ENCODE data around the gene LRRN3. TPM values are rescaled to one million over a fixed set of nuclear protein-coding genes. Genes with fewer than 3 reads are reported as not detected.
A peak's percentile ranks its signal among the peaks of the same experiment; 100 is the strongest.

LRRN3 gene
- total and polyA plus RNA-seq, 10 of the 15 experiments (the other 5 are each of a cell fraction or from before 2014, with no cell fraction given): 0.02 to 0.24 (median 0.11) TPM; not detected in 3

GRCh38 chr7:111080495-111081105 lies 10.3 kb upstream of the LRRN3 start:
- BruUV-seq (replicated peaks): no TSS peak
- TF ChIP-seq NFIC (IDR thresholded peaks at IDR 0.05; ENCODE audit: low read depth, low read length): peak; percentile 45; the same call in 1 of the 2 replicates
- no peak for TF ChIP-seq POLR2AphosphoS2 (IDR thresholded peaks at IDR 0.05; ENCODE audit: low read depth, low read length)
- Histone ChIP-seq H4K20me1 (ENCODE audit: control insufficient read depth, insufficient read depth) (no peaks in the 10 kb centered on the region), H3K9me3 (replicated peaks; ENCODE audit: control insufficient read depth, insufficient read depth, low read length) (peaks cover 1% of the 10 kb centered on the region; the same call in 1 of the 3 replicates), H3K79me2 (ENCODE audit: control insufficient read depth, insufficient read depth, low read length) (no peaks in the 10 kb centered on the region), H3K9ac (ENCODE audit: control insufficient read depth, insufficient read depth, low read length) (no peak overlapping the region), H3K27ac (ENCODE audit: control insufficient read depth, insufficient read depth) (no peak overlapping the region), H2AFZ (ENCODE audit: control insufficient read depth, low read depth, low read length) (no peak overlapping the region), H3K27me3 (replicated peaks in 1 of 2; ENCODE audit: control insufficient read depth in 2 of 2, insufficient read depth in 2 of 2, low read length in 1 of 2) (no peaks in the 10 kb centered on the region), H3K36me3 (ENCODE audit: control insufficient read depth in 2 of 2, insufficient read depth in 2 of 2, low read length in 1 of 2) (no peaks in the 10 kb centered on the region), H3K4me2 (ENCODE audit: control insufficient read depth, insufficient read depth) (peak overlapping the region; percentile 43), H3K4me1 (ENCODE audit: control insufficient read depth, insufficient read depth, low read length) (peaks cover 38% of the 10 kb centered on the region), H3K4me3 (no peak overlapping the region)
- DNase-seq (ENCODE audit: low read depth, low spot score) (no peak), FAIRE-seq (no peak), ATAC-seq (peak; percentile 8; the same call in 2 of the 3 replicates)
- SMC1A ChIA-PET (ENCODE audit: uncharacterized antibody, unreplicated experiment): no interaction called here
- 38% methylated on average over 1 of the region's 1 CpG for WGBS (ENCODE audit: insufficient coverage, insufficient replicate concordance, low lambda C conversion rate, missing lambda C conversion rate)
- in situ Hi-C loops (cut with MboI) (no loop called here), intact Hi-C loops (cut with micrococcal nuclease; ENCODE audit: unreplicated experiment) (loop anchor here (5.0 to 10.0 kb wide), 5 partner anchors 53 to 1076 kb away; partner anchors contain the start of gene IMMP2L)
- CTCF ChIA-PET: interaction anchor here (1.9 to 2.2 kb wide), 2 partner anchors 11 to 18 kb away, joined by 4 to 9 read pairs; no protein-coding TSS in a partner anchor
- RAD21 ChIA-PET (ENCODE audit: unreplicated experiment): no interaction called here
- POLR2A ChIA-PET: interaction anchor here (1.1 kb wide), 1 partner anchor 53 kb away, joined by 3 read pairs; no protein-coding TSS in a partner anchor

GRCh38 chr7:111081546-111082267 lies 9.2 kb upstream of the LRRN3 start:
- Histone ChIP-seq H3K27ac (ENCODE audit: control insufficient read depth, insufficient read depth) (no peak overlapping the region), H3K9ac (ENCODE audit: control insufficient read depth, insufficient read depth, low read length) (no peak overlapping the region), H3K4me1 (ENCODE audit: control insufficient read depth, insufficient read depth, low read length) (peaks cover 38% of the 10 kb centered on the region), H2AFZ (ENCODE audit: control insufficient read depth, low read depth, low read length) (no peak overlapping the region), H4K20me1 (ENCODE audit: control insufficient read depth, insufficient read depth) (no peaks in the 10 kb centered on the region), H3K4me2 (ENCODE audit: control insufficient read depth, insufficient read depth) (peak overlapping the region; percentile 22; the same call in 1 of the 2 replicates), H3K4me3 (no peak overlapping the region), H3K9me3 (replicated peaks; ENCODE audit: control insufficient read depth, insufficient read depth, low read length) (peaks cover 1% of the 10 kb centered on the region; the same call in 1 of the 3 replicates), H3K36me3 (ENCODE audit: control insufficient read depth in 2 of 2, insufficient read depth in 2 of 2, low read length in 1 of 2) (no peaks in the 10 kb centered on the region), H3K27me3 (replicated peaks in 1 of 2; ENCODE audit: control insufficient read depth in 2 of 2, insufficient read depth in 2 of 2, low read length in 1 of 2) (no peaks in the 10 kb centered on the region), H3K79me2 (ENCODE audit: control insufficient read depth, insufficient read depth, low read length) (no peaks in the 10 kb centered on the region)
- in situ Hi-C loops (cut with MboI): no loop called here
- FAIRE-seq (no peak), ATAC-seq (no peak), DNase-seq (ENCODE audit: low read depth, low spot score) (no peak)
- intact Hi-C loops (cut with micrococcal nuclease; ENCODE audit: unreplicated experiment): loop anchor here (2.0 to 10.0 kb wide), 6 partner anchors 39 to 1077 kb away; partner anchors contain the start of gene IMMP2L
- no TSS peak for BruUV-seq (replicated peaks)
- WGBS (ENCODE audit: insufficient coverage, insufficient replicate concordance, low lambda C conversion rate, missing lambda C conversion rate): 94% methylated on average over 4 of the region's 4 CpGs
- SMC1A ChIA-PET (ENCODE audit: uncharacterized antibody, unreplicated experiment): interaction anchor here (0.8 to 2.8 kb wide), 7 partner anchors 11 to 357 kb away, joined by 3 to 14 read pairs (median 3); no protein-coding TSS in a partner anchor
- RAD21 ChIA-PET (ENCODE audit: unreplicated experiment): interaction anchor here (0.6 to 1.2 kb wide), 3 partner anchors 10 to 657 kb away, joined by 3 read pairs; no protein-coding TSS in a partner anchor
- POLR2A ChIA-PET: interaction anchor here (1.1 to 1.2 kb wide), 2 partner anchors 17 to 54 kb away, joined by 3 to 4 read pairs; no protein-coding TSS in a partner anchor
- CTCF ChIA-PET: interaction anchor here (0.8 to 2.2 kb wide), 3 partner anchors 10 to 71 kb away, joined by 3 to 9 read pairs (median 4); no protein-coding TSS in a partner anchor
- no peak for TF ChIP-seq ATF3 (IDR thresholded peaks at IDR 0.05; ENCODE audit: borderline replicate concordance, extremely low read depth, low read depth, low read length)
- TF ChIP-seq SREBF2 (IDR thresholded peaks at IDR 0.05; ENCODE audit: low read length): no peak
- no peak for TF ChIP-seq USF1 (IDR thresholded peaks at IDR 0.05; ENCODE audit: borderline replicate concordance, extremely low read length, insufficient read depth, low read depth, low read length)
- TF ChIP-seq IRF4 (IDR thresholded peaks at IDR 0.05; ENCODE audit: low read depth, low read length): no peak
- no peak for TF ChIP-seq CHD1 (IDR thresholded peaks at IDR 0.05; ENCODE audit: low read depth, low read length)
- TF ChIP-seq CEBPB (IDR thresholded peaks at IDR 0.05; ENCODE audit: borderline replicate concordance in 1 of 2, low read depth in 2 of 2, low read length in 2 of 2): no peak
- TF ChIP-seq DPF2 (IDR thresholded peaks at IDR 0.05): no peak
- no peak for TF ChIP-seq BCLAF1 (IDR thresholded peaks at IDR 0.05)

All from GM12878 (cell line).